Neural cell (in vitro differentiated cells): ENCODE results near the gene SLC13A2. TPM values are rescaled to one million over a fixed set of nuclear protein-coding genes. Genes with fewer than 3 reads are reported as not detected.

Experiments used
- H2AFZ ChIP-seq: fragments of 200-600, 300-800 bp; sonication (generic), shearing (Covaris generic); 2 replicates; pipeline ENCODE4 v1.6.0; 2014; ENCODE audit warnings: low read depth, mild to moderate bottlenecking, antibody characterized with exemption, low read length, moderate library complexity
- H3F3A ChIP-seq: fragments of 200-600 bp; shearing (Covaris generic); 2 replicates; pipeline ENCODE4 v1.6.1; 2016; ENCODE audit warnings: mild to moderate bottlenecking, moderate library complexity, mixed read lengths, antibody characterized with exemption, low read length; ENCODE audit not compliant: insufficient read depth, poor library complexity, severe bottlenecking
- H3K27ac ChIP-seq: fragments of 200-600, 300-800 bp; sonication (generic), shearing (Covaris generic); 2 replicates; pipeline ENCODE4 v1.5.1; 2014; ENCODE audit warnings: mild to moderate bottlenecking, low read length, moderate library complexity
- H3K27me3 ChIP-seq: fragments of 300-800, 200-600 bp; sonication (generic), shearing (Covaris generic); 2 replicates; pipeline ENCODE4 v1.6.0; 2014; ENCODE audit warnings: mild to moderate bottlenecking, low read depth, low read length, moderate library complexity; ENCODE audit not compliant: insufficient read depth
- H3K36me3 ChIP-seq: fragments of 300-800, 200-600 bp; sonication (generic), shearing (Covaris generic); 2 replicates; pipeline ENCODE4 v1.5.1; 2014; ENCODE audit warnings: mild to moderate bottlenecking, antibody characterized with exemption, low read length, moderate library complexity; ENCODE audit not compliant: insufficient read depth
- H3K4me2 ChIP-seq: fragments of 300-800, 200-600 bp; sonication (generic), shearing (Covaris generic); 2 replicates; pipeline ENCODE4 v1.6.0; 2014; ENCODE audit warnings: mild to moderate bottlenecking, low read length
- H3K4me3 ChIP-seq: fragments of 300-800, 200-600 bp; sonication (generic), shearing (Covaris generic); 2 replicates; pipeline ENCODE4 v1.5.1; 2014; ENCODE audit warnings: mild to moderate bottlenecking, low read length, moderate library complexity
- H3K79me2 ChIP-seq: fragments of 200-600 bp; shearing (Covaris generic); replicated peaks from 2 replicates; pipeline ENCODE4 v1.6.0; 2014; ENCODE audit warnings: mild to moderate bottlenecking, low read length, moderate library complexity; ENCODE audit not compliant: insufficient read depth
- H3K9ac ChIP-seq: fragments of 300-800, 200-600 bp; sonication (generic), shearing (Covaris generic); 2 replicates; pipeline ENCODE4 v1.6.1; 2016; ENCODE audit warnings: mild to moderate bottlenecking, low read length, mixed read lengths
- H3K9me2 ChIP-seq: fragments of 200-600 bp; shearing (Covaris generic); 2 replicates; pipeline ENCODE4 v1.6.1; 2016; ENCODE audit warnings: mild to moderate bottlenecking, low read length, mixed read lengths; ENCODE audit not compliant: insufficient read depth
- H3K9me3 ChIP-seq: fragments of 200-600, 300-800 bp; sonication (generic), shearing (Covaris generic); 2 replicates; pipeline ENCODE4 v1.6.1; 2016; ENCODE audit warnings: mild to moderate bottlenecking, mixed run types, low read length, moderate library complexity, mixed read lengths
- H4K20me1 ChIP-seq: fragments of 200-600 bp; shearing (Covaris generic); 2 replicates; pipeline ENCODE4 v1.6.1; 2016; ENCODE audit warnings: mild to moderate bottlenecking, mixed run types; ENCODE audit not compliant: insufficient read depth
- CTCF ChIP-seq: fragments of 450-650 bp; IDR thresholded peaks from 2 replicates; pipeline ENCODE4 v1.5.1; 2014; ENCODE audit warnings: antibody characterized with exemption, mild to moderate bottlenecking, moderate library complexity; ENCODE audit not compliant: poor library complexity, severe bottlenecking
- EP300 ChIP-seq: fragments of 450-650 bp; conservative IDR thresholded peaks from 2 replicates; pipeline ENCODE4 v1.6.1; 2014; ENCODE audit warnings: antibody characterized with exemption, mild to moderate bottlenecking, moderate library complexity; ENCODE audit not compliant: poor library complexity, severe bottlenecking
- EZH2 ChIP-seq: fragments of 200-600, 300-800 bp; shearing (Covaris generic), sonication (generic); IDR thresholded peaks from 2 replicates; pipeline ENCODE4 v1.6.1; 2014; ENCODE audit warnings: antibody characterized with exemption, low read length, borderline replicate concordance, mild to moderate bottlenecking; ENCODE audit not compliant: insufficient read depth, poor library complexity, severe bottlenecking
- MXI1 ChIP-seq: fragments of 450-650 bp; conservative IDR thresholded peaks from 2 replicates; pipeline ENCODE4 v1.6.1; 2014; ENCODE audit warnings: antibody characterized with exemption, mild to moderate bottlenecking; ENCODE audit not compliant: poor library complexity, severe bottlenecking
- POLR2AphosphoS5 ChIP-seq: IDR thresholded peaks from 2 replicates; pipeline ENCODE4 v1.6.1; 2012
- RAD21 ChIP-seq: fragments of 450-650 bp; conservative IDR thresholded peaks from 2 replicates; pipeline ENCODE4 v1.6.1; 2014; ENCODE audit warnings: antibody characterized with exemption, mild to moderate bottlenecking, moderate library complexity
- REST ChIP-seq: IDR thresholded peaks from 2 replicates; pipeline ENCODE4 v1.6.1; 2012; ENCODE audit warnings: borderline replicate concordance
- SMC3 ChIP-seq: fragments of 450-650 bp; conservative IDR thresholded peaks from 2 replicates; pipeline ENCODE4 v1.6.1; 2014; ENCODE audit warnings: antibody characterized with exemption, mild to moderate bottlenecking, moderate library complexity; ENCODE audit not compliant: poor library complexity
- TAF1 ChIP-seq: IDR thresholded peaks from 2 replicates; pipeline ENCODE4 v1.6.1; 2012; ENCODE audit warnings: low read depth
- polyA plus RNA-seq: library from polyadenylated mRNA; depleted of rRNA; stranded (reverse); fragments of >200 nt; gene quantifications from 2 replicates; pipeline ENCODE4 v1.2.3, GENCODE V29; 2014

SLC13A2 gene
- polyA plus RNA-seq, 1 donor from 2014 or later: not detected

DNA sequence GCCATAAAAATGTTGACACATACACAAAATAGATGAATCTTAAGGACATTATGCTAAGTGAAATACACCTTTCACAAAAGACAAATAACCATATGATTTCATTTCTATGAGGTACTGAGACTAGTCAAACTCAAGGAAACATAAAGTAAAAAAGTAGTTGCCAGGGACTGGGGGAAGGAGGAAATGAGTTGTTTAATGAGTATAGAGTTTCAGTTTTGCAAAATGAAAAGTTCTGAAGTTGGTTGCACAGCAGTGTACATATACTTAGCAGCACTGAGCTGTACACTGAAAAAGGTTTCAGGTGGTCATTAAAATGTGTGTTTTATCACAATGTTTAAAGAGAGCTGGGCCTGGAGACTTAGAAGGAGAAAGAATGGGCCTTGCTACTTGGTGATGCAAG lies 4.7 kb upstream of the SLC13A2 start:
- Histone ChIP-seq H3K9me2 (no peaks in the 10 kb centered on the region), H2AFZ (no peak overlapping the region), H3K27me3 (no peaks in the 10 kb centered on the region), H3K4me2 (no peak overlapping the region), H3K4me3 (no peak overlapping the region), H4K20me1 (no peaks in the 10 kb centered on the region), H3K27ac (no peak overlapping the region), H3K36me3 (no peaks in the 10 kb centered on the region), H3K9ac (no peak overlapping the region), H3F3A (no peaks in the 10 kb centered on the region), H3K79me2 (no peaks in the 10 kb centered on the region), H3K9me3 (no peaks in the 10 kb centered on the region)
- no peak for TF ChIP-seq MXI1
- no peak for TF ChIP-seq EZH2
- no peak for TF ChIP-seq POLR2AphosphoS5
- no peak for TF ChIP-seq REST
- no peak for TF ChIP-seq SMC3
- no peak for TF ChIP-seq TAF1
- no peak for TF ChIP-seq EP300
- TF ChIP-seq CTCF: no peak
- TF ChIP-seq RAD21: no peak

DNA sequence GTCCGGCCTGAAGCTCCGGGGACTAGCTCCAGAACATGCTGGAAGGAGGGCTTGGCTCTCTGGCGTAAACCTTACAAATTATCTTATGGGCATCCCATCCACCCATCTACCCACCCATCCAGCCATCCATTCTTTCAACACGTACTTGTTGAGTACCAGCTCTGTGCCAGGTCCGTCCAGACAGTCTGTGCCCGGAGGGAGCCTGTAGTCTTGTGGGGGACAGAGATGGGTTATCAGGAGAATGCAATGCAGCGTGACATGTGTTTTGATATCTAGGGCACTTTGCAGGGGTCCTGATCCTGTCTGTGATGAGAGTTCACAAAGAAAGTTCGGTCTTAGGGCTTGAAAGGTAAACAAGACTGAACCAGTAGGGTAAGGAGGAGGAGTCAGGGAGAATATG lies 4.1 kb upstream of the SLC13A2 start:
- TF ChIP-seq EP300: no peak
- TF ChIP-seq RAD21: no peak
- TF ChIP-seq POLR2AphosphoS5: no peak
- no peak for TF ChIP-seq REST
- no peak for TF ChIP-seq EZH2
- TF ChIP-seq SMC3: no peak
- TF ChIP-seq TAF1: no peak
- TF ChIP-seq CTCF: no peak
- no peak for TF ChIP-seq MXI1
- no peaks in the 10 kb centered on the region for H3K79me2 ChIP-seq
- H3K4me3 ChIP-seq: no peak overlapping the region
- no peaks in the 10 kb centered on the region for H3K27me3 ChIP-seq
- H3K36me3 ChIP-seq: no peaks in the 10 kb centered on the region
- H2AFZ ChIP-seq: no peak overlapping the region
- no peak overlapping the region for H3K9ac ChIP-seq
- no peaks in the 10 kb centered on the region for H3K9me2 ChIP-seq
- no peaks in the 10 kb centered on the region for H3K9me3 ChIP-seq
- H3F3A ChIP-seq: no peaks in the 10 kb centered on the region
- H3K27ac ChIP-seq: no peak overlapping the region
- H4K20me1 ChIP-seq: no peaks in the 10 kb centered on the region
- H3K4me2 ChIP-seq: no peak overlapping the region
